Choroid plexus epithelial cell (primary cell): ENCODE data around the gene PARP16.

Experiments
- DNase-seq: peaks from one replicate; pipeline ENCODE4 v3.0.0-alpha.2; 2010; ENCODE audit warnings: low read depth
- H3K4me3 ChIP-seq: 2 replicates; pipeline ENCODE4 v1.5.1; 2011; ENCODE audit warnings: low read depth, mild to moderate bottlenecking, control low read depth, low read length, moderate library complexity
- CTCF ChIP-seq: conservative IDR thresholded peaks from 2 replicates; pipeline ENCODE4 v1.5.1; 2011; ENCODE audit warnings: low read depth, mild to moderate bottlenecking, control low read depth, inconsistent platforms, low read length, moderate library complexity

Gene PARP16

GRCh38 chr15:65264863-65265430 lies 21.7 kb downstream of the PARP16 start:
- no peak for TF ChIP-seq CTCF
- DNase-seq, result no peak
- H3K4me3 ChIP-seq, result no peak overlapping the region

GRCh38 chr15:65263313-65263712 lies 23.4 kb downstream of the PARP16 start:
- no peak for DNase-seq
- no peak overlapping the region for H3K4me3 ChIP-seq
- no peak for TF ChIP-seq CTCF

- H3K4me3 ChIP-seq, result no peak overlapping the region
- TF ChIP-seq CTCF, result no peak
- no peak for DNase-seq
Observed at GRCh38 chr15:65260968-65261367, 25.7 kb downstream of the PARP16 start.

GRCh38 chr15:65259367-65259797 lies 27.3 kb downstream of the PARP16 start:
- no peak for DNase-seq
- no peak for TF ChIP-seq CTCF
- H3K4me3 ChIP-seq, result no peak overlapping the region

- no peak overlapping the region for H3K4me3 ChIP-seq
- no peak for DNase-seq
- no peak for TF ChIP-seq CTCF
Observed at GRCh38 chr15:65258375-65259262, 28.1 kb downstream of the PARP16 start.

- TF ChIP-seq CTCF, result no peak
Observed at GRCh38 chr15:65255486-65256140, 31.1 kb downstream of the PARP16 start.

GRCh38 chr15:65254758-65255157 lies 31.9 kb downstream of the PARP16 start:
- TF ChIP-seq CTCF, result no peak
- no peak overlapping the region for H3K4me3 ChIP-seq
- no peak for DNase-seq

More at GRCh38 chr15:65255486-65256140, 31.1 kb downstream of the PARP16 start:
- no peak for DNase-seq
- no peak overlapping the region for H3K4me3 ChIP-seq
